GM11168 (cell line): ENCODE results near the gene CPB2.

ENCODE experiments used
- in situ Hi-C: fragments of 300-500 bp; cut with MboI; formaldehyde crosslinking; loops from one replicate; pipeline ENCODE4 v1.12.0; 2022; ENCODE audit warnings: low sequenced_read_pairs; ENCODE audit not compliant: unreplicated experiment

CPB2 gene

DNA sequence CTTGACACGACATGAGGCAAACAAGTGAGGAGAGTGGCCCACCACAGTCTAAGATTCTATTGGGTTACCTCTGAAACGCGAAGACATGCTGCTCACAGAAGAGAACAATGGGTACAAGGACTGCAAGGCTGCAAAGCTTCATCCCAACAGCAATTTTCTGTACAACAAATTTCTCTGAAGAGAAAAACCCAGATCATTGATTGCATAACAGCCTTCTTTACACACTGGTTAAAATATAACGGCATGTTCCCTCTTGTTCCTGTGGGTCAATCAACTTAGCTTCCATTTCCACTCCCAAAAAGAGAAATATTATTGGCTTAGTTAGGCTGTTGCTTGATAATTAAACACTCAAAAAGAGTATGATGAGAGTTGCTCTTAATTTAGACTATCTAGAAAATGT lies at the start of gene CPB2:
Gene CPB2, minus strand, starts transcription at position 166 of the 400 bp plus-strand sequence. Its CDS starts 24 bp downstream, at position 142.
- in situ Hi-C loops: no loop called here

DNA sequence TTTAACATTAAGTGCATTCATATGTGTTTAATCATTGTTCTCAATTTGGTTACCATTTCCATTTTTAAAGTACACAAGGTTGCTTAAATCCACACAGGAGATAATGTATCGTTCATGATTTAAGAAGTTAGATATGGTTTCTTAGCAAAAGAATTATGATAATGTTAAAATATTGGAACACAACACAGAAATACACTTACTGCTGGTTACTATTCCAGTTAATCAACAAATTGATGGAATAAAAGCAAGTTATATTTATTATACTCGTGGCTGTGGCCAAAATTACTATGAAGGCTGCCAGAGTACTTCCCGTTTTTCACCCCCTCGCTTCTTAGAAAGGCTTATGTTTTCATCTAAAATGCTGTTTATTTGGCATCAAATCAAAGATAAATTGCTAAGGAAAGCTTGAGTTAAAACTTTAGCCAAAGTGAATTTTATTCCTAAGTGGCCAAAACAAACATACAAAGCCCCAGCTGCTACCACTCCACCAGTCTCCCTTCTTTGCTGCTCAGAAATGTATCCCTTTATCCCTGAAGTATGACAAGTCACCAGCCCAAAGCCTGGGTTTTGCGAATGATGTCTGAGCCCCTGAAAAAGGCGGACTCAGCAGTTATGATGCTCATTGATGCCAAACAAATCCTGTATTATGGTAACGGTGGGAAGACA lies 49.4 kb upstream of the CPB2 start:
- in situ Hi-C loops: no loop called here

DNA sequence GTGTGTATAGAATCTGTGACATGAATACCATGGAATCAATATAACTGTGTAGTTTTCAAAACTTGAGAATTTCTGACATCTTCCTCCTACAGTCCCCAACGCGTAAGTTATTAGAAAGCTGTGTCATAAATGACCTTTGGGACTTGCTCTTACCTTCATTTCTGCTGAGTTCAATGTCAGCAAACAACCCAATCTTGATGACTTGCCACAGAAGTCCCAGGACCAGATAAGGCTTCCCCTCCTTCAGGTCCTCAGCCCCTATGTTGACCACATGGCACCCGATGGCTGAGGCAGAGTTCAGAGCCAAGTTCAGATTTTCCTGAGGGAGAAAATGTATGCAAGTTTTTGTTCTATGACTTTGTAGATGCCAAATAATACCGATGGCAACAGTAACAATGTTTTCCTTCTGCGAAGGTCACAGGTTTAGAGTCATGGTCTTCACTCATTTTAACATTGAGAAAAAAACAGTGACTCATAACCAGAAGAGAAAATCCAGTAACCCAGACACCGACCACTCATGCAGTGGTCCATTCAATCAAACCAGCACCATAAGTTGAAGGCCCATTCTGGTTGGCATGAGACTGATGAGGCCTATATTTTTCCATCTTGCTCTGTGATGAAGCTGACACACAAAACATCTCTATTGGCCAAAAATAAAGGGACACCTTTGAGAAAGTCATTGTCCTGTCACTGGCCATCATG lies 47.9 kb upstream of the CPB2 start:
- in situ Hi-C loops: no loop called here

DNA sequence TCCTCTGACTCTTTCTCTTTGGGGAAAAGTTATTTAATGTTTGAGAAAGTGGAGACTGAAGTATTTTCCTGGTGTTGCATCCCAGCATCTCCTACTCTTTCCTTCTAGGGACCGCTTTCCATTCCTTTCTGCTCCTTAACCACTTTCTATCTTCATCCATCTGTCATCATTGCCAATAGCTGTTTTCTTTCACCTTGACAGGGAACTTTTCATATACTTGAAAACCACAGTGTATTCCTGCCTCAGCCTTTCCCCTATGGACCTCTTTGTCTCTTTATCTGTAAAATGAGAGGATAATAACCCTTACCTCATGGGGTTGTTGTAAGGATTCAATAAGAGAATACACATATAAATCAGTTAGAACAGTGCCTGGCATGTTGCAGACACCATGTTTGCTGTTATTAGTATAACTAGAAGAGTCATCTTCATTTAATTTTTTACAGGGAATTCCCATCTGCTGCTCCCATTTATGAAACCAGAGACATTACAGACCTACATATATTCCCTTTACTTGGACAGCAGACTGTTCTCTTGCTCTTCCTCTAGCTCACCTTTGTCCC lies 45.4 kb upstream of the CPB2 start:
- in situ Hi-C loops: no loop called here

- in situ Hi-C loops: no loop called here
Observed at GRCh38 chr13:46149272-46150133, 44.7 kb upstream of the CPB2 start.

- in situ Hi-C loops: no loop called here
Observed at GRCh38 chr13:46146898-46147297, 42.1 kb upstream of the CPB2 start.

- in situ Hi-C loops: no loop called here
Observed at GRCh38 chr13:46145950-46146349, 41.1 kb upstream of the CPB2 start.

DNA sequence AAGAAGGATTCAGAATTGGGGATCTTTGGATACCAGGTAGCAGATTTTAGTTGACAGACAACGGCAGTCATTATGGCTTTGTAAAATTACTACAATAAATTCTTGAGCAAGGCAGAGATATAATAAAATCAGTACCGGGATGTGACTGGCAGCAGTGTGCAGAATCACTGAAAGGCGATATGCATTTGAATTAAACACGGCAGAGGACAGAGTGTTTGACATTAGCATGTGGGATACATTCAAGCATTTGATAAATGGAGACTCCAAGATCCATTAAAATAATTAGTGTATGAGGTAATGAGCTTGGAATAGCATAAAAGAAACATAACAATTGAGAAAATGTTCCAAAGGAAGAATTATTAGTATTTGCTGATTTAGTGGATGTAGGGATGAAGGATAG lies 40.3 kb upstream of the CPB2 start:
- in situ Hi-C loops: no loop called here

- in situ Hi-C loops: no loop called here
Observed at GRCh38 chr13:46143184-46143701, 38.4 kb upstream of the CPB2 start.

GRCh38 chr13:46142776-46143175 lies 37.9 kb upstream of the CPB2 start:
- in situ Hi-C loops: no loop called here

GRCh38 chr13:46140044-46140443 lies 35.2 kb upstream of the CPB2 start:
- in situ Hi-C loops: no loop called here

DNA sequence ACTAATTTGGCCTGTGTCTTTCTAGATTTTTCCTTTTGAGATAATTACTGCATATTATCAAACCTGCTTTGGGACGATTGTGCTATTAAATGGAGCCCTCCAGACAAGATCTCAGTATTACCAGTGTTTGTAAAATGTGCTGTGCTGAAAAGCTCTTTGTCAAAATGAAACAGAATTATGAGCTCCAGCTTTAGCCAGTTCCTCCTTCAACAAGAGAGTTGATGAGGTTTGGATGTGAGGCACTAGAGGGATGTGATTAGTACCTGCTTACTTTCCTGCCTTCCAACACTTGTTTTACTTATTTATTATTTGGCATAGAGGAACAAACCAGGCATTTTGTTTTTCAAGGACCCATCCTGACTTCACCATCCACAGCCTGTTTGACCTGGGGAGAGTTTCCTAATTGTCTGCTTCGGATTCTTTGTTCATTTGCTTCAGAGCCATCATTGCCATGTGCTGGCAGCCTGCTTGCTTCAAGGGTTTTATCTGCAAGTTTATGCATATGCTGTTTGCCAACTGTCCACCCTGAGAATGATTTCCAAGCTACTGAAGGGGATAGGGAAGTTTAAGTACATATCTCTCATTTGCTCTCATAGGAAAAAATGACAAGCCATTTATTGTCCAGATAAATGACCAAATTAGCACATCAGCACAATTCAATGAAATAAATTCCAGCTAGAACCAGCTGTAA lies 32.9 kb upstream of the CPB2 start:
- in situ Hi-C loops: no loop called here

DNA sequence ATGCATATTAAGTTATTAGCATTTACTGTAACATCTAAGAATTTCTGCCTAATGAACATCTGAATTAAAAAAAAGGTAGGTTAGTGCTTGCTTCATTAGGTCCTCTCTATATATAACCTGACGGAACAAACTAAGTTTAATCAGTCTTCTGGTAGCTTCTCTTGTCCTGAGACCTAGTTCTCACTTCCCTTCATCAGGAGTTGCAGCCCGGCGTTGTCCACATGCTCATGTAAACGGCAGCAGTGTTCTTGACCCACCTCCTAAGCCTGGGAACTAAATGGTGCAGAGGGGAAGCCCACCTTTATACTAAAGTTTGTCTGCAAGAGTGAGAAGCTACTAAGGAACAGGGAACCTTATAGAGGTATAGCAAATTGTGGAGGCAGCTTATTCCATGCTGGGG lies 31.9 kb upstream of the CPB2 start:
- in situ Hi-C loops: no loop called here

GRCh38 chr13:46134961-46135522 lies 30.2 kb upstream of the CPB2 start:
- in situ Hi-C loops: no loop called here

DNA sequence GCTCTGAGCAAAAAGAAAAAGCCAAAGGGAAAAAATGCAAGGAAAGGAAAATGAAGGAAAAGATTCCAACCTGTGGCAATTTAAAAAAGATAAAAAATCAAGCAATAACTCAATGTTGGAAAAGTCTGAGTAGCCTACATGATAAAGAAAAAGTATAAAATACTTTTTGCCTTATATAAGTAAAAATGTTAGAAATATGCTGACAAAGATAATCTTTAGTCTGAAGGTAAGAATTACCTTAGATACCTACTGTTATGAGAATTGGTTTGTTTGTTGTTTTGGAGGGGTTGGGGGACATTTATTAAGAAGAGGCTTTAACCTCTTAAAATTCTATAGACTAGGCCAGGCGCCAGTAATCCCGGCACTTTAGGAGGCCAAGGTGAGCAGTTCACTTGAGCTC lies 29.7 kb upstream of the CPB2 start:
- in situ Hi-C loops: no loop called here

- in situ Hi-C loops: no loop called here
Observed at GRCh38 chr13:46132109-46132508, 27.3 kb upstream of the CPB2 start.

DNA sequence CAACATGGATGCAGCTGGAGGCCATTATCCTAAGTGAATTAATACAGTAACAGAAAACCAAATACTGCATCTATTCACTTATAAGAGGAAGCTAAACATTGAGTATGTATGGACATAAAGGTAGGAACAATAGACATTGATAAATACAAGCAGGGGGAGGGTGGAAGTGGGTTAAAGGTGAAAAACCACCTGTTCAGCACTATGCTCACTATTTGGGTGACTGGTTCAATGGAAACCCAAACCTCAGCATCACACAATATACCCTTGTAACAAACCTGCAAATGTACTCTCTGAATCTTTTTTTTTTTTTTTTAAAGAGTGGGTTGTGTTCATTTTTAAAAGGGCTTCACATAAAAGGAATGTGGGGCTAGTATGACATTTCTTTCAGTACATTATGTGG lies 26.9 kb upstream of the CPB2 start:
- in situ Hi-C loops: no loop called here

DNA sequence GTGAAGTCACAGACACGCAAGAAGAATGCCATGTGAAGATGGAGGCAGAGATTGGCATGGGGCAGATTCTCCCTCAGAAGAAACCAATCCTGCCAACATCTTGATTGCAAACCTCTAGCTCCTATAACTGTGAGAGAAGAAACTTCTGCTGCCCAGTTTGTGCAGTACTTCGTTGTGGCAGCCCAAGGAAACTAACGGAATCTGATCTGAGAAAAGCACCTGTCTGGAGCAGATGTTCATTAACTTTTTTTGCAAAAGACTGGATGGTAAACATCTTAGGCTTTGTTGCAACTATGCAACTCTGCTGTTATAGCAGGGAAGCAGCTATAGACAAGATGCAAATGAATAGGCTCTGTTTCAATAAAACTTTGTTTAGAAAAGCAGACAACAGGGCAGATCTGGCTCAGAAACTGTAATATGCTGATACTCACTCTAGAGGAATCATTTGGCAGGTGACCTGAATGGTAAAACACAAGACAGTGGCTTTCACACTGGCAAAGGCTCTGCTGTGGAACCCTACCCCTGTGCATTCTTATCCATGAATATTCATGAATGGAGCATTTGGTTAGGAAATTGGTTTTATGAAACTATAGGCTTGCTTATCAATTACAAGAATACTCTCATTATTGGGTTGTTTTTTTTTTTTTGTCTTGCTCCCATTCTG lies 25.3 kb upstream of the CPB2 start:
- in situ Hi-C loops: no loop called here

GRCh38 chr13:46129124-46129523 lies 24.3 kb upstream of the CPB2 start:
- in situ Hi-C loops: no loop called here
